SHP77 treated with DMSO at 0.1 percent for 48 hours (cell line): ENCODE results near the gene ABCA13.
"Not testable (repeated sequence)": the region's sequence is repeated elsewhere in the genome, so short reads cannot be mapped to it uniquely, and the experiment has no call there.

Experiments
- DNase-seq: peaks from one replicate; lab custom pipeline; 2025; lab: John Stamatoyannopoulos, UW

The ABCA13 gene, protein sequence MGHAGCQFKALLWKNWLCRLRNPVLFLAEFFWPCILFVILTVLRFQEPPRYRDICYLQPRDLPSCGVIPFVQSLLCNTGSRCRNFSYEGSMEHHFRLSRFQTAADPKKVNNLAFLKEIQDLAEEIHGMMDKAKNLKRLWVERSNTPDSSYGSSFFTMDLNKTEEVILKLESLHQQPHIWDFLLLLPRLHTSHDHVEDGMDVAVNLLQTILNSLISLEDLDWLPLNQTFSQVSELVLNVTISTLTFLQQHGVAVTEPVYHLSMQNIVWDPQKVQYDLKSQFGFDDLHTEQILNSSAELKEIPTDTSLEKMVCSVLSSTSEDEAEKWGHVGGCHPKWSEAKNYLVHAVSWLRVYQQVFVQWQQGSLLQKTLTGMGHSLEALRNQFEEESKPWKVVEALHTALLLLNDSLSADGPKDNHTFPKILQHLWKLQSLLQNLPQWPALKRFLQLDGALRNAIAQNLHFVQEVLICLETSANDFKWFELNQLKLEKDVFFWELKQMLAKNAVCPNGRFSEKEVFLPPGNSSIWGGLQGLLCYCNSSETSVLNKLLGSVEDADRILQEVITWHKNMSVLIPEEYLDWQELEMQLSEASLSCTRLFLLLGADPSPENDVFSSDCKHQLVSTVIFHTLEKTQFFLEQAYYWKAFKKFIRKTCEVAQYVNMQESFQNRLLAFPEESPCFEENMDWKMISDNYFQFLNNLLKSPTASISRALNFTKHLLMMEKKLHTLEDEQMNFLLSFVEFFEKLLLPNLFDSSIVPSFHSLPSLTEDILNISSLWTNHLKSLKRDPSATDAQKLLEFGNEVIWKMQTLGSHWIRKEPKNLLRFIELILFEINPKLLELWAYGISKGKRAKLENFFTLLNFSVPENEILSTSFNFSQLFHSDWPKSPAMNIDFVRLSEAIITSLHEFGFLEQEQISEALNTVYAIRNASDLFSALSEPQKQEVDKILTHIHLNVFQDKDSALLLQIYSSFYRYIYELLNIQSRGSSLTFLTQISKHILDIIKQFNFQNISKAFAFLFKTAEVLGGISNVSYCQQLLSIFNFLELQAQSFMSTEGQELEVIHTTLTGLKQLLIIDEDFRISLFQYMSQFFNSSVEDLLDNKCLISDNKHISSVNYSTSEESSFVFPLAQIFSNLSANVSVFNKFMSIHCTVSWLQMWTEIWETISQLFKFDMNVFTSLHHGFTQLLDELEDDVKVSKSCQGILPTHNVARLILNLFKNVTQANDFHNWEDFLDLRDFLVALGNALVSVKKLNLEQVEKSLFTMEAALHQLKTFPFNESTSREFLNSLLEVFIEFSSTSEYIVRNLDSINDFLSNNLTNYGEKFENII (N-terminal part only)

DNA sequence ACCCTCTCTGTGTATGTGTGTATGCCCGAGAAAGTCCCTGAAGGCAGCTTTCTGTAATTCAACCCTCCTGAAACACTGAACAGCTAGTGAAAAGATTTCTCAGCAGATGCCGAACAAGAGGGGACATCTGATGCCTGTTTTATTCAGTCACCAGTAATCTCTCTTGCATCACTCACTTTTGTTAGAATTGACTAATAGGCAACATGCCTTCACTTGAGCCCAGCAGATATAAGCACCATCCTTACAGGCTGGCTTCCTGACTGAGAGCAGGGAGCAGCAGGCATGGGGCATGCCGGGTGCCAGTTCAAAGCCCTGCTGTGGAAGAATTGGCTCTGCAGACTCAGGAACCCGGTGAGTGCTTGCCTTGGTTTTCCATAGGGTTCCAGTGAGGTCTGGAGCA lies at the start of gene ABCA13:
Gene ABCA13 (plus strand): TSS at position 257 of the 400 bp plus-strand sequence. CDS start 26 bp downstream, at position 283.
- DNase-seq = no peak

DNA sequence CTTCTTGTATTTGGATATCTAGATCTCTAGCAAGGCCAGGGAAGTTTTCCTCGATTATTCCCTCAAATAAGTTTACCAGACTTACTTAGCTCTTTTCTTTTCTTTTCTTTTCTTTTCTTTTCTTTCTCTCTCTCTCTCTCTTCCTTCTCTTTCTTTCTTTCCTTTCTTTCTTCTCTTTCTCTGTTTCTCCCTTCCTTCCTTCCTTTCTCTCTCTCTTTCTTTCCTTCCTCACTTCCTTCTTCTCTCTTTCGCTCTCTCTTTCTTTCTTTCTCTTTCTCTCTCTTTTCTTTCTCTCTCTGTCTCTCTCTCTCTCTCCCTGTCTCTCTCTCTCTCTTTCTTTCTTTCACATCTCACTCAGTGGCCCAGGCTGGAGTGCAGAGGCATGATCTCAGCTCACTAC lies 45.2 kb upstream of the ABCA13 start:
- DNase-seq = no peak

DNA sequence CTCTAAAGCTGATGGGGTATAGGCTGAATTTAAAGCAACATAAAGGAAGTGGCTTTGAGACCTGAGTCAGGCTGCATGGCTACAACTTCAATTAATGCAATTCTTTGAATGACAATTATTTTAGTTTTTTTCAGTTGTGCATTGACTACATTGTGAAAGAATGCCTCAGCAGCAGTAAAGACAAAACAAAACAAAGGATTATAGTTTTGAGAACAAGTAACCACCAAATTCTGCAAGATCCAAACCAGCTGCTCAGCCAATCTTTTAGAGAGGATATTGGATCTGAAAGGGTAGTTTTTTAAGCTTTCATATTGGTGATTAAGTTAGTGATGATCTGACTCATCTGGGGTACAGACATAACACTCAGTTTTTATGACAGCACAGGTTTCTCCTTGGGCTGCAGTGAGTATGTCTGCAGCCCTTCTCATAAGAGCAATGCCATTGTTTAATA lies 40.6 kb upstream of the ABCA13 start:
- no peak for DNase-seq

DNA sequence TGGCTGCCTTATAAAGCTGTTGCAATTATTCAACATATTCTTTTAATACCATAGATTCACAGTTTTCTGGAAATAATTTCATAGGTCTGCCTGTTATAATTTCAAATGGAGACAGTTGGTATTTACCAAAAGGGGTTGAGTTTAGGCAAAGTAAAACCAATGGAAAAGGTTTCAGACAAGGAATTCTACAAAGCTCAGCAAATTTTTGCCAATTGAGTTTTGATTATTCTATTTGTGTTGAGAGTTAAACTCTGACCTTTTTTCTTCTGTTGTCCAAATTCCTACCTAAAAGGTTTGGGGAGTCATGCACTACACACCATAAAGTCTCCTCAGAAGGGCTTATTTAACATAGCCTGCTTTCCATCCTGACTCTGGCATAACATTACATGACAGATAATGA lies 38.5 kb upstream of the ABCA13 start:
- DNase-seq = no peak

DNA sequence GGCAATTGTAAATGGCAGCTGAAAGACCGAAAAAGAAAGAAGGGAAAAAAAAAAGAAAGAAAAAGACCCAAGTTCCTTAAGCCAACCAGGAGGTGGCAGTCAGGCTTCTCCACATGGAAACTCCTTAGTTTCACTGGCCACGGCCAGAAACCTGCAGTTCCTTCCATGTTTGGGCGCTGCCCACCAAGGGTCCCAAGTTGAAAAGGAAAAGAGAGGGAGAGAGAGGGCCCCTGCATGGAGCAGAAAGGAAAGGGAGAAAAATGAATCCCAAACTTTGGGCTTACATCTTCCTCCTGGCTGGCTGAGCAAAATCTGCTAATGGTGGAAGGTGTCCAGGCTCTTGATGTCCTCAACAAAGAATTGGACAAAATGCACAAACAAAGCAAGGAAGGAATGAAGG lies 31.8 kb upstream of the ABCA13 start:
- DNase-seq = no peak

DNA sequence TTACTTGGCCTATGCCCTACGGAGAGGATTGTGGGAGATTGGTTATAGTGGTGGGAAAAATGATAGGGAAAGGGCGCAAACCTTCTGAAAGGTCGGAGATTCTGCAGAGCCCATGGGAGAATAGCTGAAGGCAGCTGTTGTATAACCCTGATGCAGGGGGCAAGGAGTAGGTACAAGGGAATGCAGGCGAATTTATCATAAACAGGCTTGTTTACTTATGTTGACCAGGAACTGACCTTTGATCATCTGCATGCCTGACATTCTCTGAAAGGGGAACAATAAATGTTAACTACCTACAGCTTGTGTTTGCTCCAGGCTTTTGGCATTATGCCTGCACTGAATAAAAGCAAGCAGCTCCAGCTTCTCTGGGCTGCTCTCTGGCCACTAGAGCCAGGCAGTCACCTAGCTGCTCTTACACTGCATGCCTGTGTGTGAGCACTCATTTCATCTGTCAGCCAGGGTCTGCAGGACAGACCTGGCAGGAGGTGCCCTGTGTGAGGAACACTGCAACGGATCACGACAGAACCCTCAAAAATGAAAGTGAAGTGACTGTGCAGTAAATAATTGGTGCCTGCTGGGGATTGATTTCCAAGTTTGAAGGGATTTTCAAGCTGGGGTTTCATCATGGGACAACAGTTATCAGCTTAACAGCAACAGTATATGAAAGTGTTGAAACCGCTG lies 31.1 kb upstream of the ABCA13 start:
- no peak for DNase-seq

DNA sequence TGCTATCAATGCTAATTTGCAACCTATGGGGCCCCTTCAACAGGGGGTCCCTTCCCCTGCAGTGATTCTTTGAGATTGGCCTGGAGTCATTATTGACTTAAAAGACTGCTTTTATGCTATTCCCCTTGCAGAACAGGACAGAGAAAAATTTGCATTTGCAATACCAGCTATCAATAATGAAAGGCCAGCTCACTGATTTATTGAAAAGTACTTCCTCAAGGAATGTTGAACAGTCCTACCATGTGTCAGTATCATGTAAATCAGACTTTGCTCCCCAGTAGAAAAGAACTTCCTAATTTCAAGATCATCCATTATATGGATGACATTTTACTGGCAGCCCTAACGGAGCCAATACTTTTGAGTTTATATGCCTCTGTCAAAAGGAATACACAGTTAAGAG lies 29.7 kb upstream of the ABCA13 start:
- no peak for DNase-seq

DNA sequence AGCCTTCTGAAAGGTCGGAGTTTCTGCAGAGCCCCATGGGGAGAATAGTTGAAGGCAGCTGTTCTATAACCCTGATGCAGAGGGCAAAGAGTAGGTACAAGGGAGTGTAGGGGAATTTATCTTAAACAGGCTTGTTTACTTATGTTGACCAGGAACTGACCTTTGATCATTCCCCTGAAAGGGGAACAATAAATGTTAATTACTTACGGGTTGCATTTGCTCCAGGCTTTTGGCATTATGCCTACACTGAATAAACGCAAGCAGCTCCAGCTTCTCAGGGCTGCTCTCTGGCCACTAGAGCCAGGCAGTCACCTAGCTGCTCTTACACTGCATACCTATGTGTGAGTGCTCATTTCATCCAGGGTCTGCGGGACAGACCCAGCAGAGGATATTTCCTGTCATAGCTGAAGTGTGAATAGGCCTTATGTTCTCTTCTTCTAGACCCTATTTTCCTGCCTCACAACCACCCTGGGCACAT lies 26.9 kb upstream of the ABCA13 start:
- DNase-seq = peak; percentile 16

DNA sequence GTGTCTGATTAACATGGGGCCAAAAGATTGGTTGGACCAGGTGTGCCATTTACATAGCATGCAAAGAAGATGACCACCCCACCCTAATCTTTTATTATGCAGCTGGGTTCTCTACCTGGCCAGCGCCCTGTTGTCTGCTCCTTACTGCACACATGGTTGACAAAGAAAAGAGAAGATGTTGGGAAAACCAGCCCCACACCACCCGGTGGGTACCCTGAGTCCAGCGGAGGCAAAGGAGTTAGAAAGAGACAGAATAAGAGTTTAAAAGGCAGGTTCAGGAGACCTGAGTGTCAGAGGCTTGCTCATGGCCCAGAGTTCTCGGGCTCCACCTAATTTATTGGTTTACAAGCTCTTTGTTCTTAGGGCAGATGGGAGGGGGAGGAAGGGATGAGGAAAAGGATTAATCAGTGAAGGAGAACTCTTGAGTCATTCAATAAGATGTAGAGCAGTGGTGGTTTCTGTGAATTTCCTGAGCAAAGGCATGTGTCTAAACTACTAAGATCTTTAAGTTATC lies 24.1 kb upstream of the ABCA13 start:
- DNase-seq = no peak

DNA sequence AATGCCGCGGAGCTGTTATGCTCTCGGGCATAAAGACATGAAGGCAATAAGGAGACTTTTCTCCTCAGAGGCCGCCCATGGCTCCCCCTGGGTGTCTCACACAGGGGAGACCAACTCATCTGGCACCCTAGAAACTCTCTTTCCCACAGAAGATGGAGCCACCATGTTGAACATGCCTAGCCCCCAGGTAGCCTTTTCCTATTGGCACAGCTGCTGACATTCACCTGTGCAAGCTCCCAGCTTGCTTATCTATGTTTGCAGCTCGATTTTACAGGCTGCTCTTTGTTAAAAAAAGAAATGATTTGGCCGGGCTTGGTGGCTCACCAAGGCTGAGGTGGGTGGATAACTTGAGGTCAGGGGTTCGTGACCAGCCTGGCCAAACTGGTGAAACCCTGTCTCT lies 23.6 kb upstream of the ABCA13 start:
- DNase-seq = not testable (repeated sequence)

DNA sequence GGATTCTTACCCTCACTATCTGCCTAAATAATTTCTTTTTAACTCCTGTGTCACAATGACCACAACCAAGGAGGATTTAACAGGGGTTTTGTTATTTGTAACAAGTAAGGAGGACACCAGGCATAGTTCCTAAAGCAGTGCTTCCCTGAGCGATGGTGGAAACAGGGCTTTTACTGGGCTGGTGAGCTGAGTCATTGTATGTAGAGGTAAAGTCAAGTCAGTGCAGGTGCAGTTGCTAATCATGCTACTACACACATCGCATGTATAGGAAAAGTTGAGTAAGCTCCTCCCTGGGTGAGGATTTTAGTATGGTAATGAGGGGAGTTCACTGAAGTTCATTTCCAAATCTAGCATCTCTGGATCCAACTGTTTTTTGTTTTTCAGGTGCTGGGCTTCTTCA lies 22.9 kb upstream of the ABCA13 start:
- DNase-seq = no peak

DNA sequence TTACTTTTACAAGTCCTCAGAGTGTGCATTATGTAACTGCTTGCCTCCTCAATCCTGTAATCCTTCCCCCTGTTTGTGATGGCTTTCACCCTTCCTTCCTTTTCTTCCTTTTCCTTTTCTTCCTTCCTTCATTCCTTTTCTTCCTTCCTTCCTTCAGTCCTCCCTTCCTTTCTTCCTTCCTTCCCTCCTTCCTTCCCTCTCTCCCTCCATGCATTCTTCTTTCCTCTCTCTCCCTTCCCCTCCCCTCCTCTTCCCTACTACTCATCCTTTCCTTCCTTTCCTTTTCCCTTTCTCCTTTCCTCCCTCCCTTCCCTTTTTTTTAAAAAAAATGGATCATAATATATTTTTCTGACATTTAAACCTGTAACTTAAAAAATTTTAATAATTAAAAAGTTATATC lies 22.2 kb upstream of the ABCA13 start:
- DNase-seq = no peak

DNA sequence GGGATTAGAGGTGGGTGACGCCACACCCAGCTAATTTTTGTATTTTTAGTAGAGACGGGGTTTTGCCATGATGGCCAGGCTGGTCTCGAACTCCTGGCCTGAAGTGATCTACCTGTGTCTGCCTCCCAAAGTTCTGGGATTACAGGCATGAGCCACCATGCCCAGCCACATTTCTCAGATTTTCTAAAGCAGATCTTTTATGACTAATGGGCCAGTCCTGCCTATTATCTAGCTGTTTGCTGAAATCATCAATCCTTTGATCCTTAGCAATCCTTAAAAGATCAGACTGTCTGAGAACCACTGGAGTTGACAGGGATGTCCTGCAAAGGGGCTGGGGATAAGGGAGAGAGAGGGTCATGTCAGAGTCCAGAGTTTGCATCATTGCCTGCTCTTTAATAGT lies 21.2 kb upstream of the ABCA13 start:
- no peak for DNase-seq

DNA sequence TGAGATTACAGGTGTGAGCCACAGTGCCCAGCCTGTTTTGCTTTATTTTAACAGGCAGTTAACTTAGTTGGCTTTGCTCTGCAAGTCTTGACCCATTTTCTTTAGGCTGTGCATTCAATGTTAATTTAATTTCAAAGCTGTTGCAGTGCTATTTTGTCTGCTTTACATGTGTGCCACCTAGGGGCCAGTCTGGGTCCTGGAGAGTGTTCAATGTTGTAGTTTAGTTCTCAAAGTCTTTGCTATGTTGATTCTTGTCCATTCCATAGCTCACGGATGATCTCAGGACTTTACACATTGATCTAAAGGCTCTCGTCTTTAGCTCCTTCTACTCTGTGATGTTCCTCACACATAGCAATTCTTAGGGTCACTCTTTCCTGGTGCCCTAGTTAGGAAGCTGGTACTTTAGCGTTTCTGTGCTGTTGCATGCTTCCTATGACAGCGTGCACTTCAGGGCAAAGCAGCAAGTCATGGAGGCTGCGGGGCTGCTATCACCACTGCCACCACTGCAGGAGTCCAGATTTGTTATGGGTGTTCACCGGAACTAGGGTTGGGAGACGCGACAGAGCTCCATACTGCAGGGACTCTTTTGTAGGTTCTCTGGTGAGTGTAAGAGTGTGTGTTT lies 16.4 kb upstream of the ABCA13 start:
- DNase-seq = peak; percentile 12

DNA sequence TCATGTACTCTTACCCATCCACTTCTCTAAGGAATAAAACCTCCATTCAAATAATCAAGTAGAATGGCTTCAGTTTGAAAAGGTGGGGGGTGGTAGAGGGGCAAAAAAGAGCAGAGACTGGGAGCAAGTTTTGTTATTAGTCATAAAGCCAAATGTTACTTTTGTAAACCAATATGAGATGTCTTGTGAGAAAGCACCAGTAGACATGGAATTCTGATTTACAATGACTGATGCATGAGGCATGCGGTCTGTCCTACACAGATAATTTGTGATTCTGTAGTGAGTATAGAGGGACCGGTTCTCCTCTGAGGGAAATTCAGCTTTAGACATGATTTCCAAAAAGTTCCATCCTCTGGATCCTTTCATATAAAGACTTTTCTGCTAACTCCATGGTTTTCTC lies 12.9 kb upstream of the ABCA13 start:
- no peak for DNase-seq

DNA sequence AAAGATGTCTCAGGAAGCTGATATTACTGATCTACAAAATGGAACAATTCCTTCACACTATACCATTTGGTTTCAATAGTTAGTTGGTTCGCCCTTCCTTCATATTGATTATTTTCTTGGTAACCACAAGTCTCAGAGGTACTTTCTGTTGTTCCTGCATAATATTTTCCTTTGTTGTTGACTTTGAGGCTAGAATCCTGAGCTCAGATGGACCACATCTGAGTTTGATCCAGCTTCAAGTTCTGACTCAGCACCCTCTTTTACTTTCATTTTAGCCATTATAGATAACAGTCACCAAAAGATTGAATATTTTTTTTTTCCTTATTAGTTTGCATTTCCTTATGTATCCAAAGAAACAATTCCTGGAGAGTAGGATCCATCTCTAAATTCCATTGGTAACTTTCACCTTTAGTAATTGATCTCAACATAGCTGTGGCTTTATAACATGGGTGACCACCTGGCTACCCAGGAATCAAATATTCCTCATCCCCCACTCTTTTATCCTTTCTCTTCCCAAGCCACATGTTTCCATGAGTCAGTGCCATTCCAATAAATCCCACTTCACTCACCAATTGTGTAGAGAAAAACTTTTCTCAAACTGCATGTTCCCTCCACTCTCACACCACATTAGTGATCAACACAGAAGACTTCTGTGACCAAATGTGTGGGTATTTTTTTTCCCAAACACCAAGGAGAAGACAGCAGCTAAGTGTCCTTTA lies 9.7 kb upstream of the ABCA13 start:
- no peak for DNase-seq

DNA sequence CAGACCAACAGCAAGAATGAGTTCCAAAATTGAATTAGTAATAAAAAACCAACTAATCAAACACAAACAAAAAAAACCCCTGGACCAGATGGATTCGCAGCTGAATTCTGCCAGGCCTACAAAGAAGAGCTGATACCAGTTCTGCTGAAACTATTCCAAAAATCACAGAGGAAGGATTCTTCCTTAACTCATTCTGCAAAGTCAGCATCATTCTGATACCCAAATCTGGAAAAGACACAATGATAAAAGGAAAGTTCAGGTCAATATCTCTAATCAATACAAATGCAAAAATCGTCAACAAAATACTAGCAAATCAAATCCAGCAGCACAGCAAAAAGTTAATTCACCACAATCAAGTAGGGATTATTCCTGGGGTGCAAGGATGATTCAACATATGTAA lies 6.1 kb upstream of the ABCA13 start:
- DNase-seq = no peak

DNA sequence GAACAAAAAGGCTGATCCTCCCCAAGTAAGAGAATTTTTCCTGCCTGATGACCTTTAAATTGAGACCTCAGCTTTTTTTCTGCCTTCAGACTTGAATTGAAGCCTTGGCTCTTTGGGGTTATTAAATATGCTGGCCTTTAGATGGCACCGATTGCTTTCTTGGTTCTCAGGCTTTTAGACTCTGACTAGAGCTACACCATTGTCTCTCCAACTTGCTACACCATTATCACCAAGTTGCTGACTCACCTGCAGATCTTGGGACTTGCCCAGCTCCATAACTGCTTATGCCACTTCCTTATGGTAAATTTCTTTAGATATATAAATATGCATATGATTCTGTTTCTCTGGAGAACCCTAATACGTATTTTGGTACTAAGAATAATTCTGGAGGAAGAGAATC lies 3.1 kb upstream of the ABCA13 start:
- no peak for DNase-seq

DNA sequence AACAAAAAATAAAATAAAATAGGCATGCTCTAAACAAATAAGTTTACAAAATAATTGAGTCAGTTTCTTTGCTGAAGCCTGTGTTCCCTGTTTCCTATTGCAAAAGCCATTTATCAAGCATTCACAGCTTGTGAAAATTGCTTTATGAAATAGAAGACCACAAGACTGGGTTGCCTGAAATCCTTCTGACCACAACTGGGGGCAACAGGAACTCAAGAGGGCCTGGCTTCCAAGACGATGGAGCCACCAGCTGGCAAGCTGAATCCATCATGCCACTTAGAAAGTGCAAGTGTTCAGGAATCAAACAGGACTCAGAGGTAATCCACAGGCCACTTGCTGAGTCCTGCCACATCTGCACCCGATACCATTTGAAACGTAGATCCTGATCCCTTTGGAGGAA lies 752 bp upstream of the ABCA13 start:
- no peak for DNase-seq

DNA sequence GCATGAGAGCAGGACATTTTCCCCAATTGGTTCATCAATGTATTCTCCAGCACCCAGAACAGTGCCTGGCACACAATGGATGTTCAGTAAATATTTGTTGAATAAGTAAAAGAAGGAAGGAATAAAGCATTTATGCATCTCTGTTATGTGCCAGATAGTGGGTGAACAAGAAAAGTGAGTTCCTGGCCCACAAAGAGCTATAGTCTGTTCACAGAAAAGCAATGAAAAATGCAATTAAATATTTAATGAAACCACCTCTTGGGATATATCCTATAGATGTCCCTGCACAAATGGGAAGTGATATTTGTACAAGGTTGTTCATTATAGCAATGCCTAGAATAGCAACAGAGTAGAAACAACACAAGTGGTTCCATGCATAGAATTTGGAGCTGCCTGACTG lies 2.1 kb downstream of the ABCA13 start:
- DNase-seq = no peak
